SK-MEL-5 (cell line): Measurements from ENCODE around the gene HILPDA. TPM values are rescaled to one million over a fixed set of nuclear protein-coding genes. Genes with fewer than 3 reads are reported as not detected.
"Not testable (repeated sequence)": the region's sequence is repeated elsewhere in the genome, so short reads cannot be mapped to it uniquely, and the experiment has no call there.

Experiments
- DNase-seq: peaks from one replicate; pipeline ENCODE4 v3.0.0-alpha.2; 2016; ENCODE audit warnings: low read depth, low spot score
- in situ Hi-C: cut with HindIII; loops from 2 replicates; pipeline ENCODE4 v1.10.0; 2016; ENCODE audit warnings: low sequenced_read_pairs, high pct_unique_total_duplicates, low pct_unique_long_range_greater_than_20kb
- total RNA-seq: library from RNA; depleted of rRNA; stranded (reverse); fragments of >200 nt; shearing (Covaris generic); gene quantifications from 2 replicates; pipeline ENCODE4 v1.2.3, GENCODE V29; 2014

Gene HILPDA
- total RNA-seq, 1 experiment from 2014 or later: 15.6 TPM

DNA sequence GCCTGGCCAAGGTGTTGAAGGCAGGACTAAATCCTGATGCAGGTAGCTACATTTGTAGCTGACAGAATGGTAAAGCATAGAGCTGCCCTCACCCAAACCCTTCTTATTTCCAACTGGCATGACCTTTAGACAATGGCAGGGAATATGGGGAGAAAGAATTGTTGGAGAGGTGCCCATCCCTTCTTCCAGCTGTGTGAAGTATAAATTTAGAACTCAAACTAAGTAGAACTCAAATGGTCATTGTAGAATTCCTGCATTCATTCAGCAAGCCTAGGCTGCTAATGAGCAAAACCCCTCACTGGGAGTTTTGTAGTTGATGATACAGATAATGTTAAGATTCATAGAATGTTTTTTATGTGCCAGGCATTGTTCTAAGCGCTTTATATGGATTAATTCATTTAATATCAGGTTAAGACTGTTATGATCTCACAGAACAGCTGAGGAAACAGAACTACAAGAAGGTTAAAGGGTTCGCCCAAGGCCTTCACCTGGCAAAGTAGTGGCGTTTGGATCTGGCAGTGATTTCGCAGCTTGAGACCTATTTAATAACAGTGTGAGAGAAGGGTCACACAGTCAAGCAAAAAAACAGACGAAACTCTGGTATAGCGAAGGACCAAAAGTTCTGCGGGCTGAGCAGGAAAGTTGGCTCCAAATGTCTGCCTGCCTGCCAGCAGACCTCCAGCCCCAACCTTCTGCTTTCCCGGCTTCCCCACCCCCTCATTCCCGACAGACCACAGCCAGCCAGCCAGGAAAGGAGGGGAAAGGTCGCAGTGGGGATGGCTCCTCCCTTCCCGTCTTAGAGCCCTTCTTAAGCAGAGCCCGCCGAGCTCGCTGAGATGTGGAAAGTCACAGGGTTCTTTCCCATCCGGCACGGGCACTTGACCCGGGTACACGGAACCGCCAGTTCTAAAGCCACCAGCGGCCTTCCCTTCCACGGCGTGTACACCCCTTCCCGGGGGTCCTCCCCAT is 1.6 kb upstream of the HILPDA start:
- no peak for DNase-seq
- in situ Hi-C loops: no loop called here

DNA sequence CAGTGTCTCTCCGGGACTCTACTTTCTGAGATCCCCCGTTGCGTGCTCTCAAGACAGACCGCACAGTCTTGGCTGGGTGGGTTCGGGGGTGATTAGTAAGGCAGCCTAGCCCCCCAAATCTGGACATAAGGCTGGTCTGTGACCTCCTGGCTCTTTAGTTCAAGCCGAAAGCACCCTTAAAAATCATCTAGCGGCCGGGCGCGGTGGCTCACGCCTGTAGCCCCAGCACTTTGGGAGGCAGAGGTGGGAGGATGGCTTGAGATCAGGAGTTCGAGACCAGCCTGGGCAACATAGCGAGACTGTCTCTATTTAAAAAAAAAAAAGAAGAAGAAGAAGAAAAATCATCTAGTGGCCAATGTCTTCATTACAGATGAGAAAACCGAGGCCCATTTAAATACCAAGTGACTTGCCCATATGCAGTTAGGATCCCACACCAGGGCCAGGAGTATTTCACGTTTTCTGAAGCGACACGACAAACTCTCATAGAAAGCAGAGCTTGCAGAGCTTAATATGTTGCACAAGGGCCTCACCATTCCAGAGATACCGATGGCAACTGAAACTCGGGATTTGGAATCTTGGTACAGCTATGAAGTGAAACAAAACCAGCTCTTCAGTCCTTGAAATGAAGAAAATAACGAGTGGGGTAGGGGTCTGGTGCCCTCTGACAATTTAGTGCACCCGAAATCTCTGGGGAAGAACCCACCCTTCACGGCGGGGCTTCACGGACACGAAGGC is 703 bp upstream of the HILPDA start:
- in situ Hi-C loops: no loop called here
- peak; percentile 33 for DNase-seq

DNA sequence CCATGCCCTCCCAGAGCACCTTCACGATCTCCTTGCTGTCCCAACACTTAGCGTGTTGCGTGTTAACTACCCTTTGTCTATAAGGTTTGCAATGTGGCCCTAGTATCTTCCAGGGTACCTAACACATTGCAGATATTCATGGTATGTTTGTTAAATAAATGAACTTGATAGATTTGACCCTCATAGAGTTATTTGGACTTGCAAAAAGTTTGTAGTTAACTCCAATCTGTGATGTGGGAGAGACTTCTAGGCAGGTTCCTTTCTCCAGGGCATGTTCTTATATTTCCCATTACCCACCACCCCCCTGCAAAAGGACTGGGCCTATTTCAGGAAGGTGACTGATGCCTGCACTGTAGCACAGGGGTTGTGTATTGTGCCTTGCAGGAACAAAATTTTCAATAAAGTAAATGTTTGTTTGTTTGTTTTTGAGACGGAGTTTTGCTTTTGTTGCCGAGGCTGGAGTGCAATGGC is 612 bp downstream of the HILPDA start:
- in situ Hi-C loops: no loop called here
- DNase-seq: no peak

DNA sequence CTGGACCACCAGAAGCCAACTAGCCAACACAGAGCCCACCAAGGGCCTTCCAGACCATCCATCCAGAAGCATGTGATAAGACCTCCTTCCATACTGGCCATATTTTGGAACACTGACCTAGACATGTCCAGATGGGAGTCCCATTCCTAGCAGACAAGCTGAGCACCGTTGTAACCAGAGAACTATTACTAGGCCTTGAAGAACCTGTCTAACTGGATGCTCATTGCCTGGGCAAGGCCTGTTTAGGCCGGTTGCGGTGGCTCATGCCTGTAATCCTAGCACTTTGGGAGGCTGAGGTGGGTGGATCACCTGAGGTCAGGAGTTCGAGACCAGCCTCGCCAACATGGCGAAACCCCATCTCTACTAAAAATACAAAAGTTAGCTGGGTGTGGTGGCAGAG is 1.7 kb downstream of the HILPDA start:
- in situ Hi-C loops, DNase-seq: not testable (repeated sequence)

DNA sequence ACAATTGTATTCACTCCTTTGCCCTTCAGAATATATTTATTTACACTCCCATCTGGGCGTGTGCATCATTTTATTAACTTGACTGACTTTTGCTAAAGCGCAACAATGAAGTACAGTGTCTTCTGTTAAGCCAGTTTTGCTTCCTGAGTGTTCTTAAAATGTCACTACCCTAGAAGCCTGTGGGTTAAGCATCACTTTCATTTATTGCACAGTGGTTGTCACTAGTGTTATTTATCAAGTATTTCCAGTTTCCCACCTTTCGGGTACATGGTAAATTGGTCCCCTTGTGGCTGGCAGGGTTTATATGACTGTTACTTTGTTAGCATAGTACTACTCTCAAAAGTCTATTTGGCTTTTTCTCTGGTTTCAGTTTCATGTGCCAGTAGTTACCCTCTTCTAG is 3.3 kb downstream of the HILPDA start:
- in situ Hi-C loops: no loop called here
- no peak for DNase-seq

DNA sequence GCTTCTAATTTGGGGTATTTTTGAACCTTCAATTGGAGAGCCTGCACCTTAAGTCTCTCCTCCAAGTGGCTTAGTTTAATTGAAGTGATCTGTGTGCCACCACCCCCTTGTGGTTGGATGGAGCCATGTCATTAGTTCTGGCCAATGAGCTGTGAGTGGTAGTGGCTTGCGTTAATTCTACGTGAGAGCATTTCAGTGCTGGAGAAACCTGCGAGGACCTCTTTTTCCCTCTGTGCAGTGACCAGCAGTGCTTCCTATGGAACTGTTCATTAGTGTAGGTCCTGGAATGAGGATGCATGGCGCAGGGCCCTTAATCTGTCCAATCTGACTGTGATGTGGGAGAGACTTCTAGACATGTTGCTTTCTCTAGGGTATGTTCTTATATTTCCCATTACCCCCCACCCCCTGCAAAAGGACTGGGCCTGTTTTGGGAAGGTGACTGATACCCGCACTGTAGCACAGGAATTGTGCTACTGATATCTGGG is 3.8 kb downstream of the HILPDA start:
- in situ Hi-C loops: no loop called here
- DNase-seq: peak; percentile 90

DNA sequence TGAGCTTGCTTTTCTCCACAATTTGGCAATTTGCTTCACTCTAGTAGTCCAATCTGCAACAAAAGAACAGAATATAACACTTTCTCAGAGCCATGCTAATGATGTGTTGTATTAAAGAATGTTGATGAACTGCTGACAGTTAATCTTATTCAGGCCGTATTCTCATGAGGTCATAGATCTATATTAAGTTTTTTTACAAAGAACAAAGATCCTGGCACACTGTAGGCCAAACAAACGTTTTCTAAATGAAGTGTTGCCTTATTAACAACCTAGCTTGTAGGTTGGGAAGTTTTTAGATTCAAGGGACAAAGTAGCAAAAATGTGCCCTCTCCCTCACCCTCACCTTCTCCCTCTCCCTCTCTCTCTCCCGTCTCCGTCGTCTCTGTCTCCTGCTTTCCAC is 6.8 kb downstream of the HILPDA start:
- DNase-seq: no peak
- in situ Hi-C loops: no loop called here

DNA sequence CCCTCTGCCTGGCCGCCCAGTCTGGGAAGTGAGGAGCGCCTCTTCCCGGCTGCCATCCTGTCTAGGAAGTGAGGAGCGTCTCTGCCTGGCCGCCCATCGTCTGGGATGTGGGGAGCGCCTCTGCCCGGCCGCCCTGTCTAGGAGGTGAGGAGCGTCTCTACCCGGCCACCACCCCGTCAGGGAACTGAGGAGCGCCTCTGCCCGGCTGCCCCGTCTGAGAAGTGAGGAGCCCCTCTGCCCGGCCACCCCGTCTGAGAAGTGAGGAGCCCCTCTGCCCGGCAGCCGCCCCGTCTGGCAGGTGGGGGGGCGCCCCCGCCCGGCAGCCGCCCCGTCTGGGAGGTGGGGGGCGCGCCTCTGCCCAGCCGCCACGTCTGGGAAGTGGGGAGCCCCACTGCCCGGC is 7.7 kb downstream of the HILPDA start:
- in situ Hi-C loops, DNase-seq: not testable (repeated sequence)

DNA sequence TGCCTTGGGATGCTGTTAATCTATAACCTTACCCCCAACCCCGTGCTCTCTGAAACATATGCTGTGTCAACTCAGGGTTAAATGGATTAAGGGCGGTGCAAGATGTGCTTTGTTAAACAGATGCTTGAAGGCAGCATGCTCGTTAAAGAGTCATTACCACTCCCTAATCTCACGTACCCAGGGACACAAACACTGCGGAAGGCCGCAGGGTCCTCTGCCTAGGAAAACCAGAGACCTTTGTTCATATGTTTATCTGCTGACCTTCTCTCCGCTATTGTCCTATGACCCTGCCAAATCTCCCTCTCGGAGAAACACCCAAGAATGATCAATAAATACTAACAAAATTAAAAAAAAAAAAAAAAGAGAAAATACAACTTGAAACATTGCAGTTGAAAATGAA is 8.3 kb downstream of the HILPDA start:
- DNase-seq, in situ Hi-C loops: not testable (repeated sequence)

DNA sequence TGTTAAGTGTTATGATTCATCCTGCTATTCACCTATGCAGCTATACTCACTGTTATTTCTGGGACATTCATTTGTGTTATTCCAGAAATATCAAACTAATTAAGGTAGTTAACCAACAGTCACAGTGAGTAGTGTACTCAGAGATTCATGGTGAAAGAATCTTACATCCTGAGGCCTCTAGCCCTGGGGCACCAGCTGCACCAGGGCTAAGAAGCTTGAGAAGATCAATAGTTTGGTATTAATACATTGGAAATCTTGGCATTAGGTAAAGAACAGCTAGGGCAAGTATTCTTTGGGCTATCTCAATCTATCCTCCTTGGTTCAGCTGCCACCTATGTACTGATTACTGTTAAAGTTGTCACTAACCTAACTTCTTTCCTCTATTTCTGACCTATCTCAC is 11.2 kb downstream of the HILPDA start:
- DNase-seq, in situ Hi-C loops: not testable (repeated sequence)

DNA sequence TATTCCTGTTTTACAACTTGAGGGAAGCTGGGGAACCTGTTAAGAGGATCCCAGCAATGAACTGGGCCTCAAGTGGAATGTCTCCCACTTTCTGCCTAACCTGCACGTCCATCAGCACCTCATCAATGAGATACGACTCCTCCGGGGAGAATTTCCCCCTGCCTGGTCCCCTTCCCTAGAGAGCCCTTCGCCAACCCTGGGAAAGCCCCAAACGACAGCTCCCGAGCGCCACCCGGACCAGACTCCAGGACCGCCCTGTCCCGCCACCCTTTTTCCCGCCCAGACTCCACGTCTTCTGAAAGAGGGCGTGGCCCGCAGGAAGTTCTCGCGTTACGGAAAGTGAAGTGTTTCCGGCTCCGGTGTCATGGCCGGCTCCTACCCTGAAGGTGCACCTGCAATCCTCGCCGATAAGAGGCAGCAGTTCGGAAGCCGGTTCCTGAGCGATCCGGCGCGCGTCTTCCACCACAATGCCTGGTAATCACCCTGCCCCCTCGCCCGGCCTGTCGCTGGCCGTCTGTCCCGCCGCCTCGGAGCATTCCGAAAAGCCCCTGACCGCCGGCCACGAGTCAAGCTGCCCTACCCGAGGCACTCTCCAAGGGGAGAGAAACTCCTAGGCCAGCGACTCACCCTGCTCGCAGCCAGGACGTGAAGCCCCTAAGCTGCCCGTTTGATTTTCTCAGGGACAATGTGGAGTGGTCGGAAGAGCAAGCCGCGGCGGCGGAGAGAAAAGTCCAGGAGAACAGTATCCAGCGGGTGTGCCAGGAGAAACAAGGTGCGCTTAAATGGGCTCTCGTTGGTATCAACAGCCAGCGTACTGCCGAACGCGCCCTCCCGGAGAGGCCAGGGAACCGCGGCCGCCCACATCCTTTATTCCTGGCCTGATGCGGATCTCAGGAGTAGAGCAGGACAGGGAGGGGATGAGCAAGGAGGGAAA is 21.0 kb downstream of the HILPDA start, which contains the start of gene METTL2B:
Gene METTL2B, plus strand, starts transcription at position 347 of the 934 bp plus-strand sequence. Its CDS starts 18 bp downstream, at position 365.
- in situ Hi-C loops: not testable (repeated sequence)

DNA sequence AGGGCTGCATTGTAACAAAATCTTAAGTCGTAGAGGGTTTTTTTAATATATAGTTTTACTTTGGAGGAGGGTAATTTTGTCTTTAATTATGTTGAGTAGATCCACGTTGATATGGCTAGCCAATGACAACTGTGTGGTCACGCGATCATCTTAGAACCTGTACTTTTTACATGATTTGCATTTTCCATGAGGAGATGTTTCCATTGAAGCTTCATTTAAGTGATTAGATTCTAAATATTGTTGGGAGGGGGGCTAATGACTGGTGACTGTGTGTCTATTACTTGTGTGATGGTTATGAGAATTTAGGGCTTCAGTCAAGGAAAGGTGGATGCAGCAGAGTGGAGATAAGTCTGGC is 21.6 kb downstream of the HILPDA start:
- DNase-seq, in situ Hi-C loops: not testable (repeated sequence)

More for the DNA sequence above, 21.0 kb downstream of the HILPDA start, which contains the start of gene METTL2B:
- peak; percentile 97 for DNase-seq

DNA sequence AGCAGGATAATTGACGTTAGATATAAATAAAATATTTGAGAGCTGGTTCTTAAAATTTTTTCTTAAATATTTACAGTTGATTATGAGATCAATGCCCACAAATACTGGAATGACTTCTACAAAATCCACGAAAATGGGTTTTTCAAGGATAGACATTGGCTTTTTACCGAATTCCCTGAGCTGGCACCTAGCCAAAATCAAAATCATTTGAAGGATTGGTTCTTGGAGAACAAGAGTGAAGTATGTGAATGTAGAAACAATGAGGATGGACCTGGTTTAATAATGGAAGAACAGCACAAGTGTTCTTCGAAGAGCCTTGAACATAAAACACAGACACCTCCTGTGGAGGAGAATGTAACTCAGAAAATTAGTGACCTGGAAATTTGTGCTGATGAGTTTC is 23.4 kb downstream of the HILPDA start:
- in situ Hi-C loops, DNase-seq: not testable (repeated sequence)

DNA sequence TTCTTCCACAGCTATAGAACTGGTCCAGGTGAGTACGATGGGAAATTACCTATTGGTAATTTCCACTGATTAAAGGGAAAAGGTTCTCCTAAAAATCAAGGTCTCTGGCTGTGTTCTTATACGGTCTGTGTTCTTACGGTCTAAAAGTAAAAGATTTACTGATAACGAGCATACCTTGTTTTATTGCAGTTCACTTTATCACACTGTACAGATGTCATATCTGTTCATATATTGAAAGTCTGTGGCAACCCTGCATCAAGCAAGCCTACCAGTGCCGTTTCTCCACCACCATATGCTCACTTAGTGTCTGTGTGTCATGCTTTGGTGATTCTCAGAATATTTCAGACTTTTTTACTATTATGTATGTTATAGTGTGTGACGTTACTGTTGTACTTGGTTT is 32.5 kb downstream of the HILPDA start:
- DNase-seq, in situ Hi-C loops: not testable (repeated sequence)

DNA sequence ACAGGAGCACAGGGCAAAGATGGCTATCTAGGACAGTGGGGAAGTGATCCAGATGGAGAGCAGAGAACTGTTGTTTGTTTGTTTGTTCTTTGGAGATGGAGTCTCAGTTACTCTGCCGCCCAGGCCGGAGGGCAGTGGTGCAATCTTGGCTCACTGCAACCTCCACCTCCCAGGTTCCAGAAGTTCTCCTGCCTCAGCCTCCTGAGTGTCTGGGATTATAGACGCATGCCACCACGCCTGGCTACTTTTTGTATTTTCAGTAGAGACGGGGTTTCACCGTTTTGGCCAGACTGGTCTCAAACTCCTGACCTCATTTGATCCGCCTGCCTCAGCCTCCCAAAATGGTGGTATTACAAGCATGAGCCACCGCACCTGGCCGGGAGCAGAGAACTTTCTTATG is 41.7 kb downstream of the HILPDA start:
- no peak for DNase-seq
- in situ Hi-C loops: no loop called here

DNA sequence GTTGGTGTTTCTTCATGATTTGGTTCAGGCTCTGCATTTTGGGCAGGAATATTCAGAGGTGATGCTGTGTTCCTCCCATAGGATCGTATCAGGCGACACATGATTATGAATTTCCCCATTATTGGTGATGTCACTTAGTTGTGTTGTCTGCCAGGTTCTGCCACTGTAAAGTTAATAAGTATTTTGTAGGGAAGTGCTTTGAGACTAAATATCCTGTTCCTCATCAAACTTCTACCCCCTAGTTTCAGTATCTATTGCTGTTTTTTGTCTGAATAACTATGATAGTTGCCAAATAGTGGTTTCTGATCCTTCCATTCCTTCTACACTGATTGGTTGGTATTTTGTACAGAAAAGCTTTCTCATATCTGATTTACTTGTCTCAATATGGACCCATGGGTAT is 49.7 kb downstream of the HILPDA start:
- DNase-seq, in situ Hi-C loops: not testable (repeated sequence)

DNA sequence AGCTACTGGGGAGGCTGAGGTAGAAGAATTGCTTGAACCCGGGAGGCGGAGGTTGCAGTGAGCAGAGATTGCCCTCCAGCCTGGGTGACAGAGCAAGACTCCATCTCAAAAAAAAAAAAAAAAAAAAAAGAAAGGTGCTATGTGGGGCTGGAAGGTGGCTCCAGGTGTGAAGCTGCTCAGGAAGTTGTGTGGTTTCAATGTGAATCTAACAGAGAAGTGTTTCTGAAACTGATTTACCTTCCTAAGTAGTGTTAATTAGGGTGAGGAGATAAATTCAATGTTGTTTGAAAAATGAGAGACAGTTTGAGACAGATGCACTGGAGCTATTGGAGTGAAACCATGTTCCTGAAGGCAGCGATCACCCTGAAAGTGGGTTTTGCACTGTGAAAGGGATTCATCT is 51.1 kb downstream of the HILPDA start:
- in situ Hi-C loops: not testable (repeated sequence)

More for the DNA sequence above, 51.1 kb downstream of the HILPDA start:
- not testable (repeated sequence) for DNase-seq
